Keratinocyte (primary cell): ENCODE results near the gene FGD4. TPM values are rescaled to one million over a fixed set of nuclear protein-coding genes. Genes with fewer than 3 reads are reported as not detected.

Experiments used
- DNase-seq: peaks from one replicate; pipeline ENCODE4 v3.0.0-alpha.2; 2011; ENCODE audit warnings: low read depth, missing footprints, low spot score
- FAIRE-seq: peaks from 2 replicates; lab custom pipeline; 2011; peaks lifted over from hg19 to GRCh38; lab: Jason Lieb, UNC
- H2AFZ ChIP-seq: 2 replicates; pipeline ENCODE4 v1.6.0; 2012; ENCODE audit warnings: low read length, control low read depth, inconsistent platforms; ENCODE audit not compliant: control insufficient read depth
- H3K27ac ChIP-seq: 2 replicates; pipeline ENCODE4 v1.5.1; 2011; ENCODE audit warnings: low read length; ENCODE audit not compliant: control insufficient read depth, insufficient read depth
- H3K27me3 ChIP-seq: 3 replicates; pipeline ENCODE4 v1.6.0; 2011; ENCODE audit warnings: low read length; ENCODE audit not compliant: control insufficient read depth, insufficient read depth; ENCODE audit errors: extremely low read depth
- H3K36me3 ChIP-seq, 2 experiments: 2 replicates in 1 of 2; 3 replicates in 1 of 2; pipeline ENCODE4 v1.5.1; 2011; ENCODE audit warnings: low read length in 2 of 2, mild to moderate bottlenecking in 1 of 2; ENCODE audit not compliant: control insufficient read depth in 2 of 2, insufficient read depth in 2 of 2; ENCODE audit errors: extremely low read depth in 1 of 2
- H3K4me1 ChIP-seq: 3 replicates; pipeline ENCODE4 v1.5.1; 2011; ENCODE audit warnings: low read length; ENCODE audit not compliant: control insufficient read depth, insufficient read depth; ENCODE audit errors: extremely low read depth
- H3K4me2 ChIP-seq: 3 replicates; pipeline ENCODE4 v1.6.0; 2011; ENCODE audit warnings: low read depth, low read length; ENCODE audit not compliant: control insufficient read depth, insufficient read depth; ENCODE audit errors: extremely low read depth
- H3K4me3 ChIP-seq, 3 experiments: fragments of 200-600 bp in 1 of 3; sonication (generic) in 1 of 3; 2 replicates in 2 of 3; 3 replicates in 1 of 3; pipeline ENCODE4 v1.5.1; 2011 to 2016; ENCODE audit warnings: low read length in 3 of 3, mild to moderate bottlenecking in 3 of 3, control low read depth in 2 of 3, inconsistent platforms in 1 of 3, low read depth in 1 of 3, mixed read lengths in 1 of 3, mixed run types in 1 of 3, moderate library complexity in 1 of 3; ENCODE audit not compliant: control insufficient read depth in 2 of 3, insufficient read depth in 2 of 3; ENCODE audit errors: extremely low read depth in 1 of 3
- H3K79me2 ChIP-seq: 2 replicates; pipeline ENCODE4 v1.6.0; 2012; ENCODE audit warnings: low read length; ENCODE audit not compliant: control insufficient read depth, insufficient read depth
- H3K9ac ChIP-seq: 3 replicates; pipeline ENCODE4 v1.6.0; 2011; ENCODE audit warnings: low read length; ENCODE audit not compliant: control insufficient read depth, insufficient read depth; ENCODE audit errors: extremely low read depth
- H3K9me1 ChIP-seq: 3 replicates; pipeline ENCODE4 v1.6.0; 2011; ENCODE audit warnings: low read length; ENCODE audit not compliant: control insufficient read depth, insufficient read depth; ENCODE audit errors: extremely low read depth
- H3K9me3 ChIP-seq: 2 replicates; pipeline ENCODE4 v1.5.1; 2012; ENCODE audit warnings: low read depth, low read length; ENCODE audit not compliant: control insufficient read depth
- H4K20me1 ChIP-seq: 3 replicates; pipeline ENCODE4 v1.6.0; 2011; ENCODE audit warnings: low read length; ENCODE audit not compliant: control insufficient read depth, insufficient read depth; ENCODE audit errors: extremely low read depth
- CTCF ChIP-seq, 3 experiments: IDR thresholded peaks in 1 of 3; conservative IDR thresholded peaks in 1 of 3; optimal IDR thresholded peaks in 1 of 3; 2 replicates in 2 of 3; 3 replicates in 1 of 3; pipeline versions ENCODE3 to v1.5.1; 2011; ENCODE audit warnings: low read length in 3 of 3, mild to moderate bottlenecking in 3 of 3, moderate library complexity in 2 of 3, control low read depth in 1 of 3, inconsistent platforms in 1 of 3; ENCODE audit not compliant: insufficient read depth in 2 of 3; ENCODE audit errors: extremely low read depth in 1 of 3
- EZH2 ChIP-seq: IDR thresholded peaks from one replicate; pipeline ENCODE4 v1.6.1; 2012; ENCODE audit warnings: inconsistent platforms, mild to moderate bottlenecking, low read length, moderate library complexity
- dilution Hi-C: fragments of 300-500 bp; cut with MboI; formaldehyde crosslinking; loops from one replicate; pipeline ENCODE4 v1.7.0; 2020; ENCODE audit warnings: low sequenced_read_pairs; ENCODE audit not compliant: extremely low pct_ligation_motif_present
- polyA plus RNA-seq, 5 experiments: library from polyadenylated mRNA; depleted of rRNA in 3 of 5; stranded (reverse) in 3 of 5; stranded (forward) in 1 of 5; unstranded in 1 of 5; fragments of >200 nt; gene quantifications; 1 replicate in 1 of 5; 2 replicates in 3 of 5; 3 replicates in 1 of 5; pipeline versions ENCODE4 v1.2.1 to v1.2.3, GENCODE V29; 2011 to 2012; ENCODE audit warnings: missing spikeins in 2 of 5, low read depth in 1 of 5, low replicate concordance in 1 of 5

FGD4 gene
- polyA plus RNA-seq, 1 donor (not counting 4 experiments of a cell fraction or from before 2014, with no cell fraction given) = 10.5 TPM

- no peaks in the 10 kb centered on the region for H3K4me1 ChIP-seq
- H3K4me3 ChIP-seq = no peak overlapping the region
- H3K27ac ChIP-seq = no peak overlapping the region
- no peak overlapping the region for H2AFZ ChIP-seq
- H3K9ac ChIP-seq = no peak overlapping the region
- no peak for TF ChIP-seq EZH2
- no peaks in the 10 kb centered on the region for H3K9me3 ChIP-seq
- DNase-seq (no peak), FAIRE-seq (no peak)
- peaks cover 3% of the 10 kb centered on the region for H4K20me1 ChIP-seq
- H3K9me1 ChIP-seq = no peaks in the 10 kb centered on the region
- H3K4me2 ChIP-seq = no peak overlapping the region
- peaks cover 85% of the 10 kb centered on the region for H3K79me2 ChIP-seq
- dilution Hi-C loops = no loop called here
- no peaks in the 10 kb centered on the region for H3K27me3 ChIP-seq
- peaks cover 0 to 9% of the 10 kb centered on the region in 2 experiments for H3K36me3 ChIP-seq
These were observed 8.4 kb downstream of the FGD4 start for GRCh38 chr12:32407795-32408194.

GRCh38 chr12:32413412-32413811, 14.1 kb downstream of the FGD4 start:
- Histone ChIP-seq H3K9ac (no peak overlapping the region), H3K27ac (no peak overlapping the region), H3K36me3 (peaks cover 0 to 5% of the 10 kb centered on the region in 2 experiments), H4K20me1 (no peaks in the 10 kb centered on the region), H3K9me1 (no peaks in the 10 kb centered on the region), H3K4me1 (no peaks in the 10 kb centered on the region), H3K79me2 (peaks cover 84% of the 10 kb centered on the region), H2AFZ (no peak overlapping the region), H3K9me3 (no peaks in the 10 kb centered on the region), H3K4me3 (no peak overlapping the region), H3K27me3 (no peaks in the 10 kb centered on the region), H3K4me2 (no peak overlapping the region)
- DNase-seq (no peak), FAIRE-seq (no peak)
- dilution Hi-C loops = no loop called here
- TF ChIP-seq EZH2 = no peak
- no peak for TF ChIP-seq CTCF (optimal IDR thresholded peaks at IDR 0.05 in 1 of 3, IDR thresholded peaks at IDR 0.05 in 1 of 3, conservative IDR thresholded peaks at IDR 0.05 in 1 of 3; ENCODE audit: extremely low read depth in 1 of 3, insufficient read depth in 2 of 3, low read length in 3 of 3)

- TF ChIP-seq CTCF (optimal IDR thresholded peaks at IDR 0.05 in 1 of 3, IDR thresholded peaks at IDR 0.05 in 1 of 3, conservative IDR thresholded peaks at IDR 0.05 in 1 of 3; ENCODE audit: extremely low read depth in 1 of 3, insufficient read depth in 2 of 3, low read length in 3 of 3) (no peak), EZH2 (no peak)
- H3K36me3 ChIP-seq = peaks cover 0 to 7% of the 10 kb centered on the region in 2 experiments
- H4K20me1 ChIP-seq = peaks cover 3% of the 10 kb centered on the region
- FAIRE-seq (no peak), DNase-seq (no peak)
- no peak overlapping the region for H3K4me3 ChIP-seq
- H3K9me1 ChIP-seq = peaks cover 3% of the 10 kb centered on the region
- H3K4me2 ChIP-seq = no peak overlapping the region
- H3K9ac ChIP-seq = no peak overlapping the region
- H3K79me2 ChIP-seq = peaks cover 83% of the 10 kb centered on the region
- H3K27ac ChIP-seq = no peak overlapping the region
- dilution Hi-C loops = no loop called here
- H3K9me3 ChIP-seq = no peaks in the 10 kb centered on the region
- H2AFZ ChIP-seq = no peak overlapping the region
- peaks cover 7% of the 10 kb centered on the region for H3K4me1 ChIP-seq
- H3K27me3 ChIP-seq = no peaks in the 10 kb centered on the region
These were observed 18.9 kb downstream of the FGD4 start for GRCh38 chr12:32418221-32418620.
